Muscle layer of colon (tissue), 2 donors: ENCODE measurements around the gene H1-8.
"Not testable (repeated sequence)": the region's sequence is repeated elsewhere in the genome, so short reads cannot be mapped to it uniquely, and the experiment has no call there.

Experiments
- H3K27ac ChIP-seq: one replicate; pipeline ENCODE4 v1.7.0; 2013; ENCODE audit warnings: low read depth, mild to moderate bottlenecking, low read length, moderate library complexity
- H3K27me3 ChIP-seq, 2 donors: one replicate each; pipeline ENCODE4 v1.7.0; 2013; ENCODE audit warnings: low read length in 2 of 2, mild to moderate bottlenecking in 2 of 2; ENCODE audit not compliant: insufficient read depth in 2 of 2, control insufficient read depth in 1 of 2
- H3K36me3 ChIP-seq: one replicate; pipeline ENCODE4 v1.7.0; 2013; ENCODE audit warnings: mild to moderate bottlenecking, low read length; ENCODE audit not compliant: insufficient read depth
- H3K4me1 ChIP-seq: one replicate; pipeline ENCODE4 v1.7.0; 2013; ENCODE audit warnings: mild to moderate bottlenecking, low read length; ENCODE audit not compliant: insufficient read depth
- H3K4me3 ChIP-seq, 2 donors: one replicate each; pipeline ENCODE4 v1.7.0; 2013; ENCODE audit warnings: low read length in 2 of 2, low read depth in 1 of 2, mild to moderate bottlenecking in 1 of 2, moderate library complexity in 1 of 2
- H3K9ac ChIP-seq: one replicate; pipeline ENCODE4 v1.7.0; 2013; ENCODE audit warnings: low read length
- H3K9me3 ChIP-seq: one replicate; pipeline ENCODE4 v1.7.0; 2013; ENCODE audit warnings: mild to moderate bottlenecking, low read length
- donor health status: abdominal sarcoma.
- donor health status: Adenocarcinoma of cecum.

Gene H1-8

GRCh38 chr3:129539206-129539605 is 3.8 kb upstream of the H1-8 start:
- Histone ChIP-seq H3K36me3 (no peaks in the 10 kb centered on the region), H3K27ac (no peak overlapping the region), H3K9me3 (no peaks in the 10 kb centered on the region), H3K4me3 (no peak overlapping the region), H3K27me3 (no peaks in the 10 kb centered on the region), H3K9ac (no peak overlapping the region), H3K4me1 (no peaks in the 10 kb centered on the region)

GRCh38 chr3:129540776-129541516 is 2.0 kb upstream of the H1-8 start:
- Histone ChIP-seq H3K9ac (no peak overlapping the region), H3K27ac (no peak overlapping the region), H3K36me3 (no peaks in the 10 kb centered on the region), H3K4me1 (no peaks in the 10 kb centered on the region), H3K27me3 (no peaks in the 10 kb centered on the region), H3K9me3 (no peaks in the 10 kb centered on the region), H3K4me3 (no peak overlapping the region)

GRCh38 chr3:129542747-129543146 is 228 bp upstream of the H1-8 start:
- no peak overlapping the region for H3K9ac ChIP-seq
- no peak overlapping the region for H3K4me3 ChIP-seq
- no peaks in the 10 kb centered on the region for H3K9me3 ChIP-seq
- H3K27ac ChIP-seq = no peak overlapping the region
- no peaks in the 10 kb centered on the region for H3K4me1 ChIP-seq
- H3K27me3 ChIP-seq = no peaks in the 10 kb centered on the region
- no peaks in the 10 kb centered on the region for H3K36me3 ChIP-seq

GRCh38 chr3:129543999-129544398 is 1.0 kb downstream of the H1-8 start:
- Histone ChIP-seq H3K9me3 (no peaks in the 10 kb centered on the region), H3K4me3 (no peak overlapping the region), H3K36me3 (no peaks in the 10 kb centered on the region), H3K4me1 (no peaks in the 10 kb centered on the region), H3K27me3 (no peaks in the 10 kb centered on the region), H3K9ac (no peak overlapping the region), H3K27ac (no peak overlapping the region)

- H3K9me3 ChIP-seq, H3K36me3 ChIP-seq, H3K4me3 ChIP-seq, H3K27ac ChIP-seq, H3K27me3 ChIP-seq, H3K4me1 ChIP-seq, H3K9ac ChIP-seq: not testable (repeated sequence)
Measured at GRCh38 chr3:129545951-129546350, 3.0 kb downstream of the H1-8 start.

GRCh38 chr3:129547241-129547640 is 4.3 kb downstream of the H1-8 start:
- no peak overlapping the region for H3K4me3 ChIP-seq
- H3K9ac ChIP-seq = no peak overlapping the region
- no peaks in the 10 kb centered on the region for H3K27me3 ChIP-seq
- no peaks in the 10 kb centered on the region for H3K36me3 ChIP-seq
- no peak overlapping the region for H3K27ac ChIP-seq
- H3K4me1 ChIP-seq = no peaks in the 10 kb centered on the region
- no peaks in the 10 kb centered on the region for H3K9me3 ChIP-seq

- Histone ChIP-seq H3K27me3 (no peaks in the 10 kb centered on the region), H3K27ac (no peak overlapping the region)
Measured at GRCh38 chr3:129548104-129548965, 5.4 kb downstream of the H1-8 start.

GRCh38 chr3:129549006-129549800 is 6.2 kb downstream of the H1-8 start:
- Histone ChIP-seq H3K27ac (no peak overlapping the region), H3K4me3 (no peak overlapping the region), H3K9ac (no peak overlapping the region), H3K4me1 (no peaks in the 10 kb centered on the region), H3K27me3 (no peaks in the 10 kb centered on the region), H3K9me3 (no peaks in the 10 kb centered on the region), H3K36me3 (no peaks in the 10 kb centered on the region)

More at GRCh38 chr3:129548104-129548965, 5.4 kb downstream of the H1-8 start:
- Histone ChIP-seq H3K36me3 (no peaks in the 10 kb centered on the region), H3K4me3 (no peak overlapping the region), H3K9ac (no peak overlapping the region), H3K4me1 (no peaks in the 10 kb centered on the region), H3K9me3 (no peaks in the 10 kb centered on the region)

GRCh38 chr3:129549805-129550204 is 6.8 kb downstream of the H1-8 start:
- Histone ChIP-seq H3K27me3 (no peaks in the 10 kb centered on the region), H3K4me1 (peaks cover 6% of the 10 kb centered on the region)

GRCh38 chr3:129552287-129553050 is 9.5 kb downstream of the H1-8 start:
- Histone ChIP-seq H3K27me3 (no peaks in the 10 kb centered on the region), H3K4me1 (peaks cover 11% of the 10 kb centered on the region), H3K4me3 (no peak overlapping the region), H3K27ac (no peak overlapping the region), H3K36me3 (peaks cover 8% of the 10 kb centered on the region), H3K9ac (no peak overlapping the region), H3K9me3 (no peaks in the 10 kb centered on the region)

More at GRCh38 chr3:129549805-129550204, 6.8 kb downstream of the H1-8 start:
- Histone ChIP-seq H3K27ac (no peak overlapping the region), H3K4me3 (no peak overlapping the region), H3K9me3 (no peaks in the 10 kb centered on the region), H3K36me3 (no peaks in the 10 kb centered on the region), H3K9ac (no peak overlapping the region)

- H3K27ac ChIP-seq = no peak overlapping the region
- no peak overlapping the region for H3K4me3 ChIP-seq
- peaks cover 16% of the 10 kb centered on the region for H3K4me1 ChIP-seq
- H3K9ac ChIP-seq = no peak overlapping the region
- peaks cover 11% of the 10 kb centered on the region for H3K36me3 ChIP-seq
- H3K9me3 ChIP-seq = no peaks in the 10 kb centered on the region
- no peaks in the 10 kb centered on the region for H3K27me3 ChIP-seq
Measured at GRCh38 chr3:129553171-129553570, 10.2 kb downstream of the H1-8 start.
